SK-N-SH (cell line): ENCODE measurements around the gene ATG3. TPM values are rescaled to one million over a fixed set of nuclear protein-coding genes. Genes with fewer than 3 reads are reported as not detected.

Experiments
- CTCF ChIA-PET: fragments of 300-600, 350-600 bp; formaldehyde crosslinking; extraction: SDS; loops from one replicate; lab custom pipeline; 2021; lab: Yijun Ruan, JAX
- POLR2A ChIA-PET: fragments of 350-600 bp; sonication (Branson Sonifier 250); formaldehyde crosslinking; extraction: SDS; loops from one replicate; lab custom pipeline; 2020; ENCODE audit warnings: antibody characterized with exemption, inconsistent platforms; lab: Yijun Ruan, JAX
- DNase-seq: peaks from one replicate; pipeline ENCODE4 v3.0.0; 2012
- H2AFZ ChIP-seq: fragments of 200-600 bp; sonication (generic); 2 replicates; pipeline ENCODE4 v1.8.1; 2016; ENCODE audit warnings: antibody characterized with exemption, mild to moderate bottlenecking, low read depth
- H3F3A ChIP-seq: fragments of 200-600 bp; sonication (generic); replicated peaks from 2 replicates; pipeline ENCODE3; 2016; ENCODE audit warnings: antibody characterized with exemption, mild to moderate bottlenecking; ENCODE audit not compliant: insufficient read depth
- H3K27ac ChIP-seq, 2 experiments: fragments of 200-500 bp in 1 of 2; fragments of 200-600 bp in 1 of 2; sonication (Bioruptor generic) in 1 of 2; sonication (generic), shearing (Covaris generic) in 1 of 2; 2 replicates each; pipeline versions ENCODE4 v1.5.1 to v1.6.1; 2014 to 2016; ENCODE audit warnings: low read depth in 2 of 2, inconsistent platforms in 1 of 2, low read length in 1 of 2, mild to moderate bottlenecking in 1 of 2, mixed read lengths in 1 of 2
- H3K27me3 ChIP-seq: fragments of 200-600 bp; sonication (generic), shearing (Covaris generic); 2 replicates; pipeline ENCODE4 v1.6.1; 2016; ENCODE audit warnings: mixed run types; ENCODE audit not compliant: insufficient read depth
- H3K36me3 ChIP-seq, 2 experiments: fragments of 200-500 bp in 1 of 2; fragments of 200-600 bp in 1 of 2; sonication (Bioruptor generic) in 1 of 2; sonication (generic) in 1 of 2; replicated peaks in 1 of 2; 2 replicates each; pipeline versions ENCODE3 to v1.5.1; 2014 to 2016; ENCODE audit warnings: low read length in 1 of 2, mild to moderate bottlenecking in 1 of 2; ENCODE audit not compliant: insufficient read depth in 2 of 2, control insufficient read depth in 1 of 2
- H3K4me1 ChIP-seq, 2 experiments: fragments of 200-500 bp in 1 of 2; fragments of 200-600 bp in 1 of 2; sonication (Bioruptor generic) in 1 of 2; sonication (generic), shearing (Covaris generic) in 1 of 2; 2 replicates each; pipeline versions ENCODE4 v1.5.1 to v1.6.1; 2014 to 2016; ENCODE audit warnings: low read depth in 1 of 2, low read length in 1 of 2, mixed run types in 1 of 2; ENCODE audit not compliant: insufficient read depth in 2 of 2, control insufficient read depth in 1 of 2
- H3K4me2 ChIP-seq: fragments of 200-600 bp; sonication (generic), shearing (Covaris generic); 2 replicates; pipeline ENCODE4 v1.6.1; 2017; ENCODE audit warnings: mixed run types
- H3K4me3 ChIP-seq, 2 experiments: fragments of 200-500 bp in 1 of 2; fragments of 200-600 bp in 1 of 2; sonication (Bioruptor generic) in 1 of 2; sonication (generic), shearing (Covaris generic) in 1 of 2; 2 replicates each; pipeline versions ENCODE4 v1.5.1 to v1.8.1; 2014 to 2016; ENCODE audit warnings: low read depth in 2 of 2, inconsistent platforms in 1 of 2, low read length in 1 of 2, mild to moderate bottlenecking in 1 of 2, mixed read lengths in 1 of 2, moderate library complexity in 1 of 2
- H3K79me2 ChIP-seq: fragments of 200-600 bp; sonication (generic); 2 replicates; pipeline ENCODE4 v1.8.1; 2017; ENCODE audit warnings: mild to moderate bottlenecking; ENCODE audit not compliant: insufficient read depth
- H3K9ac ChIP-seq: fragments of 200-600 bp; sonication (generic); 2 replicates; pipeline ENCODE4 v1.6.1; 2017; ENCODE audit warnings: mixed run types
- H3K9me2 ChIP-seq: fragments of 200-600 bp; sonication (generic); 2 replicates; pipeline ENCODE4 v1.6.1; 2017; ENCODE audit warnings: mixed run types
- H3K9me3 ChIP-seq: fragments of 200-600 bp; sonication (generic); 2 replicates; pipeline ENCODE4 v1.6.1; 2017; ENCODE audit warnings: mixed run types, mild to moderate bottlenecking, moderate library complexity
- H4K20me1 ChIP-seq: fragments of 200-600 bp; sonication (generic); 2 replicates; pipeline ENCODE4 v1.6.1; 2017; ENCODE audit warnings: mild to moderate bottlenecking, mixed run types; ENCODE audit not compliant: insufficient read depth
- FOSL2 ChIP-seq: IDR thresholded peaks from 2 replicates; pipeline ENCODE4 v1.4.0; 2012; ENCODE audit warnings: low read depth, mild to moderate bottlenecking, moderate library complexity, borderline replicate concordance
- IRF3 ChIP-seq: fragments of 150-350 bp; IDR thresholded peaks from 2 replicates; pipeline ENCODE4 v1.6.1; 2016; ENCODE audit warnings: mild to moderate bottlenecking, low read depth, low read length
- NFIC ChIP-seq: IDR thresholded peaks from 2 replicates; pipeline ENCODE4 v1.4.0; 2012; ENCODE audit warnings: borderline replicate concordance
- RAD21 ChIP-seq: IDR thresholded peaks from 2 replicates; pipeline ENCODE4 v1.6.1; 2012; ENCODE audit warnings: mild to moderate bottlenecking, low read length
- RCOR1 ChIP-seq: fragments of 150-350 bp; IDR thresholded peaks from 2 replicates; pipeline ENCODE4 v1.6.1; 2017; ENCODE audit warnings: antibody characterized with exemption, low read length
- RFX5 ChIP-seq: IDR thresholded peaks from 2 replicates; pipeline ENCODE4 v1.6.1; 2012; ENCODE audit warnings: mild to moderate bottlenecking, improper control_type of control experiment, low read length
- RXRA ChIP-seq: IDR thresholded peaks from 2 replicates; pipeline ENCODE4 v1.4.0; 2012; ENCODE audit warnings: low read depth, mild to moderate bottlenecking, borderline replicate concordance
- TAF1 ChIP-seq: IDR thresholded peaks from 2 replicates; pipeline ENCODE4 v1.6.1; 2012; ENCODE audit warnings: low read depth, mild to moderate bottlenecking, low read length, moderate library complexity, borderline replicate concordance
- TEAD4 ChIP-seq: IDR thresholded peaks from 2 replicates; pipeline ENCODE4 v1.4.0; 2012; ENCODE audit warnings: mild to moderate bottlenecking, borderline replicate concordance; ENCODE audit not compliant: insufficient read depth
- YY1 ChIP-seq: IDR thresholded peaks from 2 replicates; pipeline ENCODE4 v1.4.0; 2012; ENCODE audit warnings: low read depth, mild to moderate bottlenecking
- ZBTB33 ChIP-seq: IDR thresholded peaks from 2 replicates; pipeline ENCODE4 v1.4.0; 2012; ENCODE audit warnings: low read depth, borderline replicate concordance
- WGBS: methylation state at CpG from one replicate; pipeline ENCODE4 v1.1.6; 2017; ENCODE audit warnings: low lambda C conversion rate; 5-methylcytosine and 5-hydroxymethylcytosine counted together
- polyA plus RNA-seq, 3 experiments: library from polyadenylated mRNA; depleted of rRNA; stranded (reverse); fragments of >200 nt; gene quantifications; 2 replicates each; pipeline ENCODE4 v1.2.3, GENCODE V29; 2012
- TF ChIP-seq, protein P1 (sequence below): IDR thresholded peaks from 2 replicates; pipeline ENCODE4 v1.4.0; 2012; ENCODE audit warnings: low read depth

ATG3 gene
- polyA plus RNA-seq, 1 of the 3 experiments (the other 2 are of a cell fraction), result 38.8 TPM

DNA sequence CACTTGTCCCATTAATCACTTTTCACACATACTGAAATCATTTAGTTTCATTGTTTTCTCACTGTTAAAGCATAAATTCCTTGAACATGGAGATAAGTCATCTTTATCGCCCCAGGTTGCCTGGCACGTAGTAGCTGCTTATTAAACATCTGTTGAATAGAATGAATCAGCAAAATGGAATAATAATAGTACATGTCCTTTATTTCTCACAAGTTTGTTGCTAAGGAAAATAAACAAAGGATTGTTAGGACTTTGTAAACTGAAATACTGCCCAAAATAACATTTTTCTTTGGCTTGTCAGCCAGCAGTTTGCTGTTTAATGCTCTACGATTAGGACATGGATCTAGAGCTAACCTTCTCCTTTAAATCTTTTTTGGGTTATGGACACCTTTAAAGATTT is 17.9 kb upstream of the ATG3 start (continued):
- no peak for TF ChIP-seq RFX5

GRCh38 chr3:112579232-112579631 is 17.5 kb upstream of the ATG3 start:
- no peaks in the 10 kb centered on the region for H4K20me1 ChIP-seq
- H3K4me2 ChIP-seq, result no peak overlapping the region
- no peaks in the 10 kb centered on the region for H3K27me3 ChIP-seq
- ChIA-PET POLR2A (no interaction called here), CTCF (interaction anchor here (1.5 to 2.7 kb wide), 4 partner anchors 10 to 400 kb away, joined by 6 to 8 read pairs (median 6); no protein-coding TSS in a partner anchor)
- 95% methylated on average over 3 of the region's 3 CpGs for WGBS
- H3K27ac ChIP-seq, result no peak overlapping the region
- no peaks in the 10 kb centered on the region for H3K4me1 ChIP-seq
- H3K36me3 ChIP-seq, result peaks cover 58 to 60% of the 10 kb centered on the region in 2 experiments
- H3F3A ChIP-seq, result peaks cover 8% of the 10 kb centered on the region
- no peak overlapping the region for H3K4me3 ChIP-seq
- no peak for DNase-seq
- TF ChIP-seq TAF1, result no peak
- TF ChIP-seq, protein P1, sequence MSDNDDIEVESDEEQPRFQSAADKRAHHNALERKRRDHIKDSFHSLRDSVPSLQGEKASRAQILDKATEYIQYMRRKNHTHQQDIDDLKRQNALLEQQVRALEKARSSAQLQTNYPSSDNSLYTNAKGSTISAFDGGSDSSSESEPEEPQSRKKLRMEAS, result no peak
- no peak for TF ChIP-seq NFIC
- TF ChIP-seq RCOR1, result no peak
- no peak for TF ChIP-seq RAD21
- no peak for TF ChIP-seq YY1
- TF ChIP-seq FOSL2, result no peak
- no peak for TF ChIP-seq TEAD4
- H3K79me2 ChIP-seq, result no peaks in the 10 kb centered on the region
- H3K9ac ChIP-seq, result no peak overlapping the region
- H2AFZ ChIP-seq, result no peak overlapping the region
- H3K9me3 ChIP-seq, result no peaks in the 10 kb centered on the region
- no peaks in the 10 kb centered on the region for H3K9me2 ChIP-seq

GRCh38 chr3:112572701-112573100 is 10.9 kb upstream of the ATG3 start:
- CTCF ChIA-PET, result interaction anchor here (1.4 to 1.5 kb wide), 2 partner anchors 10 to 71 kb away, joined by 5 to 7 read pairs; no protein-coding TSS in a partner anchor
- no peaks in the 10 kb centered on the region for H3K9me2 ChIP-seq
- H3K4me2 ChIP-seq, result no peak overlapping the region
- TF ChIP-seq, protein P1, result no peak
- TF ChIP-seq TAF1 (no peak), ZBTB33 (no peak), RXRA (no peak), IRF3 (no peak)
- TF ChIP-seq, all 33 proteins: peak for 0
- Histone ChIP-seq H3K4me1 (no peaks in the 10 kb centered on the region), H3K9me3 (no peaks in the 10 kb centered on the region), H3K9ac (no peak overlapping the region), H4K20me1 (no peaks in the 10 kb centered on the region), H2AFZ (no peak overlapping the region), H3K36me3 (peaks cover 53 to 59% of the 10 kb centered on the region in 2 experiments), H3K79me2 (no peaks in the 10 kb centered on the region; the same call in 1 of the 2 replicates), H3K27ac (no peak overlapping the region), H3K4me3 (no peak overlapping the region), H3F3A (peaks cover 7% of the 10 kb centered on the region), H3K27me3 (no peaks in the 10 kb centered on the region)
- no peak for DNase-seq
- POLR2A ChIA-PET, result no interaction called here
- 100% methylated on average over 1 of the region's 1 CpG for WGBS
